GM12878 (cell line): ENCODE results near the gene FKBP8. TPM values are rescaled to one million over a fixed set of nuclear protein-coding genes. Genes with fewer than 3 reads are reported as not detected.

Experiments
- ATAC-seq: fragments of 200-7000 bp; cut with Tn5 transposase; 3 replicates; pipeline ENCODE4 v1.9.1; 2020; ENCODE audit warnings: mild to moderate bottlenecking, moderate library complexity
- BruUV-seq: library from RNA; stranded (reverse); fragments of 400-500 nt; replicated peaks from 2 replicates; lab custom pipeline; 2021; lab: Mats Ljungman, UMichigan
- CTCF ChIA-PET: fragments of 300-600 bp; sonication (Branson Sonifier 250); formaldehyde crosslinking; extraction: SDS; loops from one replicate; lab custom pipeline; 2021; ENCODE audit warnings: inconsistent platforms; lab: Yijun Ruan, JAX
- POLR2A ChIA-PET: fragments of 350-600 bp; formaldehyde crosslinking; extraction: SDS; loops from one replicate; lab custom pipeline; 2021; ENCODE audit warnings: inconsistent platforms; lab: Charles Lee
- RAD21 ChIA-PET: fragments of 300-600 bp; sonication (Branson Sonifier 250); formaldehyde crosslinking; loops from one replicate; lab custom pipeline; 2023; ENCODE audit warnings: antibody characterized with exemption; ENCODE audit not compliant: unreplicated experiment; lab: Charles Lee
- SMC1A ChIA-PET: fragments of 300-600 bp; sonication (Branson Sonifier 250); formaldehyde crosslinking; loops from one replicate; lab custom pipeline; 2023; ENCODE audit not compliant: unreplicated experiment, uncharacterized antibody; lab: Charles Lee
- DNase-seq: peaks from one replicate; pipeline ENCODE4 v3.0.0-alpha.2; 2011; ENCODE audit warnings: low read depth, low spot score
- FAIRE-seq: peaks from 3 replicates; lab custom pipeline; 2011; peaks lifted over from hg19 to GRCh38; lab: Jason Lieb, UNC
- H2AFZ ChIP-seq: 2 replicates; pipeline ENCODE4 v1.6.0; 2011; ENCODE audit warnings: low read depth, low read length, control low read depth; ENCODE audit not compliant: control insufficient read depth
- H3K27ac ChIP-seq: 2 replicates; pipeline ENCODE4 v1.5.1; 2011; ENCODE audit warnings: control low read depth; ENCODE audit not compliant: control insufficient read depth, insufficient read depth
- H3K27me3 ChIP-seq, 2 experiments: replicated peaks in 1 of 2; 2 replicates each; pipeline versions ENCODE4 v1.6.0 to v1.6.1; 2011; ENCODE audit warnings: low read length in 1 of 2; ENCODE audit not compliant: control insufficient read depth in 2 of 2, insufficient read depth in 2 of 2
- H3K36me3 ChIP-seq, 2 experiments: 2 replicates each; pipeline ENCODE4 v1.5.1; 2011; ENCODE audit warnings: low read length in 1 of 2; ENCODE audit not compliant: control insufficient read depth in 2 of 2, insufficient read depth in 2 of 2
- H3K4me1 ChIP-seq: 2 replicates; pipeline ENCODE4 v1.6.1; 2011; ENCODE audit warnings: mild to moderate bottlenecking, low read length, moderate library complexity, mixed read lengths; ENCODE audit not compliant: control insufficient read depth, insufficient read depth
- H3K4me2 ChIP-seq: 2 replicates; pipeline ENCODE4 v1.6.0; 2011; ENCODE audit warnings: control low read depth; ENCODE audit not compliant: control insufficient read depth, insufficient read depth
- H3K4me3 ChIP-seq: fragments of 200-600 bp; sonication (generic); 2 replicates; pipeline ENCODE4 v1.5.1; 2016
- H3K79me2 ChIP-seq: 2 replicates; pipeline ENCODE4 v1.6.0; 2011; ENCODE audit warnings: low read length; ENCODE audit not compliant: control insufficient read depth, insufficient read depth
- H3K9ac ChIP-seq: 2 replicates; pipeline ENCODE4 v1.8.0; 2011; ENCODE audit warnings: low read length, control low read depth, mixed read lengths; ENCODE audit not compliant: control insufficient read depth, insufficient read depth
- H3K9me3 ChIP-seq: replicated peaks from 3 replicates; pipeline ENCODE4 v1.5.1; 2011; ENCODE audit warnings: mild to moderate bottlenecking, low read length; ENCODE audit not compliant: control insufficient read depth, insufficient read depth
- H4K20me1 ChIP-seq: 2 replicates; pipeline ENCODE4 v1.6.0; 2011; ENCODE audit not compliant: control insufficient read depth, insufficient read depth
- BMI1 ChIP-seq: fragments of 450-650 bp; IDR thresholded peaks from 2 replicates; pipeline ENCODE4 v1.6.1; 2016; ENCODE audit warnings: mild to moderate bottlenecking, moderate library complexity, borderline replicate concordance
- IRF4 ChIP-seq: IDR thresholded peaks from 2 replicates; pipeline ENCODE4 v1.6.1; 2011; ENCODE audit warnings: low read depth, low read length
- JUNB ChIP-seq: IDR thresholded peaks from 2 replicates; pipeline ENCODE4 v1.6.1; 2016; ENCODE audit warnings: antibody characterized with exemption, mild to moderate bottlenecking
- MTA3 ChIP-seq: IDR thresholded peaks from 2 replicates; pipeline ENCODE4 v1.6.1; 2012; ENCODE audit warnings: low read length, inconsistent platforms, borderline replicate concordance
- PML ChIP-seq: IDR thresholded peaks from 2 replicates; pipeline ENCODE4 v1.6.1; 2012; ENCODE audit warnings: low read length, inconsistent platforms
- POU2F2 ChIP-seq: IDR thresholded peaks from 3 replicates; pipeline ENCODE4 v1.6.1; 2011; ENCODE audit warnings: low read depth, mild to moderate bottlenecking, low read length, borderline replicate concordance
- SRF ChIP-seq, 2 experiments: IDR thresholded peaks; 2 replicates each; pipeline ENCODE4 v1.6.1; 2011; ENCODE audit warnings: low read depth in 2 of 2, low read length in 2 of 2, mild to moderate bottlenecking in 1 of 2, moderate library complexity in 1 of 2
- SUPT20H ChIP-seq: IDR thresholded peaks from 2 replicates; pipeline ENCODE4 v1.6.1; 2011; ENCODE audit warnings: low read depth, mild to moderate bottlenecking, low read length, moderate library complexity, borderline replicate concordance; ENCODE audit not compliant: control insufficient read depth
- USF1 ChIP-seq: IDR thresholded peaks from 2 replicates; pipeline ENCODE4 v1.6.1; 2011; ENCODE audit warnings: borderline replicate concordance, low read depth, mild to moderate bottlenecking, moderate library complexity, mixed read lengths, low read length; ENCODE audit not compliant: insufficient read depth; ENCODE audit errors: extremely low read length
- ZBED1 ChIP-seq: IDR thresholded peaks from 2 replicates; pipeline ENCODE4 v1.6.1; 2016; ENCODE audit warnings: borderline replicate concordance
- ZNF384 ChIP-seq: IDR thresholded peaks from 2 replicates; pipeline ENCODE4 v1.6.1; 2012; ENCODE audit warnings: low read depth, mild to moderate bottlenecking, low read length, improper control_type of control experiment, borderline replicate concordance
- WGBS: methylation state at CpG from one replicate; pipeline ENCODE4 v1.1.6; 2016; ENCODE audit warnings: low lambda C conversion rate; ENCODE audit not compliant: insufficient replicate concordance, insufficient coverage; ENCODE audit errors: missing lambda C conversion rate; 5-methylcytosine and 5-hydroxymethylcytosine counted together
- in situ Hi-C: fragments of 300-500 bp; cut with MboI; formaldehyde crosslinking; loops from 9 replicates; pipeline ENCODE4 v1.14.3; 2018; ENCODE audit warnings: mixed read lengths
- intact Hi-C: fragments of 100-400 bp; cut with micrococcal nuclease; formaldehyde crosslinking; loops from one replicate; pipeline ENCODE4 v1.14.2; 2022; ENCODE audit not compliant: unreplicated experiment
- polyA plus RNA-seq, 11 experiments: library from polyadenylated mRNA; depleted of rRNA in 4 of 11; unstranded in 6 of 11; stranded (reverse) in 5 of 11; fragments of >200 nt; fragmentation: Nextera tagmentation in 4 of 11; fragmentation: Illumina TruSeq in 1 of 11; extraction: Ambion mirVana in 4 of 11; extraction: Trizol in 1 of 11; gene quantifications; 1 replicate in 1 of 11; 2 replicates in 10 of 11; pipeline versions ENCODE4 v1.2.1 to v1.2.3, GENCODE V29; 2011 to 2016; ENCODE audit warnings: inconsistent platforms in 2 of 11, missing spikeins in 2 of 11, low read depth in 1 of 11
- total RNA-seq, 4 experiments: library from RNA; depleted of rRNA in 3 of 4; stranded (reverse); fragments of >200 nt in 3 of 4; fragmentation: Illumina TruSeq in 1 of 4; extraction: Trizol in 1 of 4; gene quantifications; 2 replicates each; pipeline versions ENCODE4 v1.2.1 to v1.2.3, GENCODE V29; 2013 to 2021
- TF ChIP-seq, protein P1 (sequence below): IDR thresholded peaks from 2 replicates; pipeline ENCODE4 v1.6.1; 2012; ENCODE audit warnings: low read depth, low read length, improper control_type of control experiment
- TF ChIP-seq, protein P2 (sequence below): fragments of 450-650 bp; IDR thresholded peaks from 2 replicates; pipeline ENCODE4 v1.6.1; 2016; ENCODE audit warnings: mild to moderate bottlenecking
- TF ChIP-seq, protein P3 (sequence below): fragments of 450-650 bp; IDR thresholded peaks from 2 replicates; pipeline ENCODE4 v1.6.1; 2017; ENCODE audit warnings: mild to moderate bottlenecking, moderate library complexity

Gene FKBP8
- total and polyA plus RNA-seq, 10 of the 15 experiments (the other 5 are each of a cell fraction or from before 2014, with no cell fraction given): 0.13 to 205 (median 95.4) TPM

- ATAC-seq (no peak; the same call in 2 of the 3 replicates), FAIRE-seq (no peak), DNase-seq (no peak)
- Histone ChIP-seq H3K79me2 (peaks cover 4% of the 10 kb centered on the region; the same call in 1 of the 2 replicates), H3K36me3 (peaks cover 0 to 3% of the 10 kb centered on the region in 2 experiments; a peak in 1 of 4 replicates), H3K4me2 (peak overlapping the region; percentile 98), H3K27ac (peak overlapping the region; percentile 72), H3K4me3 (peak overlapping the region; percentile 70), H2AFZ (peak overlapping the region; percentile 72), H3K9ac (peak overlapping the region; percentile 66), H3K4me1 (peaks cover 27% of the 10 kb centered on the region), H4K20me1 (no peaks in the 10 kb centered on the region; the same call in 1 of the 2 replicates), H3K9me3 (no peaks in the 10 kb centered on the region), H3K27me3 (no peaks in the 10 kb centered on the region)
- CTCF ChIA-PET: interaction anchor here (0.6 to 6.0 kb wide), 22 partner anchors 8 to 351 kb away, joined by 3 to 64 read pairs (median 6); partner anchors contain the start of genes ELL, FKBP8, KXD1 and UBA52
- BruUV-seq: TSS peak; percentile 94
- intact Hi-C loops: loop anchor here (2.0 to 5.0 kb wide), 4 partner anchors 46 to 259 kb away; partner anchors contain the start of genes ELL and FKBP8
- POLR2A ChIA-PET: interaction anchor here (0.6 to 6.0 kb wide), 5 partner anchors 15 to 155 kb away, joined by 3 to 43 read pairs (median 27); partner anchors contain the start of genes ELL, FKBP8, KXD1 and UBA52
- WGBS: 9% methylated on average over 16 of the region's 16 CpGs
- RAD21 ChIA-PET: interaction anchor here (1.2 to 4.8 kb wide), 6 partner anchors 17 to 92 kb away, joined by 3 to 35 read pairs (median 15); partner anchors contain the start of genes ELL, FKBP8, KXD1 and UBA52
- SMC1A ChIA-PET: interaction anchor here (1.1 to 5.2 kb wide), 6 partner anchors 17 to 68 kb away, joined by 3 to 44 read pairs (median 12); partner anchors contain the start of genes ELL, FKBP8, KXD1 and UBA52
- in situ Hi-C loops: no loop called here
- TF ChIP-seq POU2F2 (no peak), MTA3 (no peak), ZBED1 (no peak), IRF4 (no peak), JUNB (no peak), SRF (IDR thresholded peaks at IDR 0.05; ENCODE audit: low read depth in 2 of 2, low read length in 2 of 2) (no peak), ZNF384 (0 out of 2 replicates have a peak, but pooled peaks have one; percentile 6), SUPT20H (no peak), PML (no peak), BMI1 (no peak), USF1 (no peak)
- TF ChIP-seq, protein P1, sequence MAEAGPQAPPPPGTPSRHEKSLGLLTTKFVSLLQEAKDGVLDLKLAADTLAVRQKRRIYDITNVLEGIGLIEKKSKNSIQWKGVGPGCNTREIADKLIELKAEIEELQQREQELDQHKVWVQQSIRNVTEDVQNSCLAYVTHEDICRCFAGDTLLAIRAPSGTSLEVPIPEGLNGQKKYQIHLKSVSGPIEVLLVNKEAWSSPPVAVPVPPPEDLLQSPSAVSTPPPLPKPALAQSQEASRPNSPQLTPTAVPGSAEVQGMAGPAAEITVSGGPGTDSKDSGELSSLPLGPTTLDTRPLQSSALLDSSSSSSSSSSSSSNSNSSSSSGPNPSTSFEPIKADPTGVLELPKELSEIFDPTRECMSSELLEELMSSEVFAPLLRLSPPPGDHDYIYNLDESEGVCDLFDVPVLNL: 0 out of 2 replicates have a peak, but pooled peaks have one; percentile 1
- TF ChIP-seq, protein P2, sequence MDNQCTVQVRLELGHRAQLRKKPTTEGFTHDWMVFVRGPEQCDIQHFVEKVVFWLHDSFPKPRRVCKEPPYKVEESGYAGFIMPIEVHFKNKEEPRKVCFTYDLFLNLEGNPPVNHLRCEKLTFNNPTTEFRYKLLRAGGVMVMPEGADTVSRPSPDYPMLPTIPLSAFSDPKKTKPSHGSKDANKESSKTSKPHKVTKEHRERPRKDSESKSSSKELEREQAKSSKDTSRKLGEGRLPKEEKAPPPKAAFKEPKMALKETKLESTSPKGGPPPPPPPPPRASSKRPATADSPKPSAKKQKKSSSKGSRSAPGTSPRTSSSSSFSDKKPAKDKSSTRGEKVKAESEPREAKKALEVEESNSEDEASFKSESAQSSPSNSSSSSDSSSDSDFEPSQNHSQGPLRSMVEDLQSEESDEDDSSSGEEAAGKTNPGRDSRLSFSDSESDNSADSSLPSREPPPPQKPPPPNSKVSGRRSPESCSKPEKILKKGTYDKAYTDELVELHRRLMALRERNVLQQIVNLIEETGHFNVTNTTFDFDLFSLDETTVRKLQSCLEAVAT: peak; percentile 11; the same call in 1 of the 2 replicates
- TF ChIP-seq, protein P3, sequence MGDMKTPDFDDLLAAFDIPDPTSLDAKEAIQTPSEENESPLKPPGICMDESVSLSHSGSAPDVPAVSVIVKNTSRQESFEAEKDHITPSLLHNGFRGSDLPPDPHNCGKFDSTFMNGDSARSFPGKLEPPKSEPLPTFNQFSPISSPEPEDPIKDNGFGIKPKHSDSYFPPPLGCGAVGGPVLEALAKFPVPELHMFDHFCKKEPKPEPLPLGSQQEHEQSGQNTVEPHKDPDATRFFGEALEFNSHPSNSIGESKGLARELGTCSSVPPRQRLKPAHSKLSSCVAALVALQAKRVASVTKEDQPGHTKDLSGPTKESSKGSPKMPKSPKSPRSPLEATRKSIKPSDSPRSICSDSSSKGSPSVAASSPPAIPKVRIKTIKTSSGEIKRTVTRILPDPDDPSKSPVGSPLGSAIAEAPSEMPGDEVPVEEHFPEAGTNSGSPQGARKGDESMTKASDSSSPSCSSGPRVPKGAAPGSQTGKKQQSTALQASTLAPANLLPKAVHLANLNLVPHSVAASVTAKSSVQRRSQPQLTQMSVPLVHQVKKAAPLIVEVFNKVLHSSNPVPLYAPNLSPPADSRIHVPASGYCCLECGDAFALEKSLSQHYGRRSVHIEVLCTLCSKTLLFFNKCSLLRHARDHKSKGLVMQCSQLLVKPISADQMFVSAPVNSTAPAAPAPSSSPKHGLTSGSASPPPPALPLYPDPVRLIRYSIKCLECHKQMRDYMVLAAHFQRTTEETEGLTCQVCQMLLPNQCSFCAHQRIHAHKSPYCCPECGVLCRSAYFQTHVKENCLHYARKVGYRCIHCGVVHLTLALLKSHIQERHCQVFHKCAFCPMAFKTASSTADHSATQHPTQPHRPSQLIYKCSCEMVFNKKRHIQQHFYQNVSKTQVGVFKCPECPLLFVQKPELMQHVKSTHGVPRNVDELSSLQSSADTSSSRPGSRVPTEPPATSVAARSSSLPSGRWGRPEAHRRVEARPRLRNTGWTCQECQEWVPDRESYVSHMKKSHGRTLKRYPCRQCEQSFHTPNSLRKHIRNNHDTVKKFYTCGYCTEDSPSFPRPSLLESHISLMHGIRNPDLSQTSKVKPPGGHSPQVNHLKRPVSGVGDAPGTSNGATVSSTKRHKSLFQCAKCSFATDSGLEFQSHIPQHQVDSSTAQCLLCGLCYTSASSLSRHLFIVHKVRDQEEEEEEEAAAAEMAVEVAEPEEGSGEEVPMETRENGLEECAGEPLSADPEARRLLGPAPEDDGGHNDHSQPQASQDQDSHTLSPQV: no peak
Observed at GRCh38 chr19:18587962-18588610, 44.7 kb upstream of the FKBP8 start.
